ENCODE measurements around the gene PABPC3.

The PABPC3 gene

GRCh38 chr13:25141042-25141441, 45.1 kb downstream of the PABPC3 start:
- no peaks in the 10 kb centered on the region for H3K36me3 ChIP-seq (ENCODE audit: control insufficient read depth, insufficient read depth, low read length, severe bottlenecking)
- H3K4me1 ChIP-seq (ENCODE audit: control insufficient read depth, insufficient read depth, low read length) = no peaks in the 10 kb centered on the region
- H3K9me3 ChIP-seq (ENCODE audit: control insufficient read depth, low read length) = no peaks in the 10 kb centered on the region
- DNase-seq (ENCODE audit: low read depth) = no peak
- no peak overlapping the region for H3K9ac ChIP-seq (ENCODE audit: low read length)
- H3K4me3 ChIP-seq (ENCODE audit: low read length) = no peak overlapping the region
- peaks cover 4% of the 10 kb centered on the region for H3K27me3 ChIP-seq (replicated peaks; ENCODE audit: control insufficient read depth, insufficient read depth, low read length)

- no peaks in the 10 kb centered on the region for H3K4me1 ChIP-seq (ENCODE audit: control insufficient read depth, insufficient read depth, low read length)
- H3K4me3 ChIP-seq (ENCODE audit: low read length) = no peak overlapping the region
- H3K36me3 ChIP-seq (ENCODE audit: control insufficient read depth, insufficient read depth, low read length, severe bottlenecking) = no peaks in the 10 kb centered on the region
- H3K9ac ChIP-seq (ENCODE audit: low read length) = no peak overlapping the region
- peaks cover 4% of the 10 kb centered on the region for H3K9me3 ChIP-seq (ENCODE audit: control insufficient read depth, low read length)
- H3K27me3 ChIP-seq (replicated peaks; ENCODE audit: control insufficient read depth, insufficient read depth, low read length) = peaks cover 10% of the 10 kb centered on the region
- no peak for DNase-seq (ENCODE audit: low read depth)
Observed at GRCh38 chr13:25143706-25144105, 47.8 kb downstream of the PABPC3 start.

GRCh38 chr13:25147638-25148401, 51.9 kb downstream of the PABPC3 start:
- Histone ChIP-seq H3K36me3 (ENCODE audit: control insufficient read depth, insufficient read depth, low read length, severe bottlenecking) (no peaks in the 10 kb centered on the region), H3K9me3 (ENCODE audit: control insufficient read depth, low read length) (peaks cover 4% of the 10 kb centered on the region), H3K4me1 (ENCODE audit: control insufficient read depth, insufficient read depth, low read length) (no peaks in the 10 kb centered on the region), H3K9ac (ENCODE audit: low read length) (no peak overlapping the region), H3K27me3 (replicated peaks; ENCODE audit: control insufficient read depth, insufficient read depth, low read length) (peaks cover 22% of the 10 kb centered on the region), H3K4me3 (ENCODE audit: low read length) (no peak overlapping the region)
- DNase-seq (ENCODE audit: low read depth) = no peak

GRCh38 chr13:25148402-25148771, 52.5 kb downstream of the PABPC3 start:
- H3K4me3 ChIP-seq (ENCODE audit: low read length) = no peak overlapping the region
- H3K9ac ChIP-seq (ENCODE audit: low read length) = no peak overlapping the region
- peaks cover 4% of the 10 kb centered on the region for H3K9me3 ChIP-seq (ENCODE audit: control insufficient read depth, low read length)
- H3K36me3 ChIP-seq (ENCODE audit: control insufficient read depth, insufficient read depth, low read length, severe bottlenecking) = no peaks in the 10 kb centered on the region
- DNase-seq (ENCODE audit: low read depth) = no peak
- peaks cover 24% of the 10 kb centered on the region for H3K27me3 ChIP-seq (replicated peaks; ENCODE audit: control insufficient read depth, insufficient read depth, low read length)
- H3K4me1 ChIP-seq (ENCODE audit: control insufficient read depth, insufficient read depth, low read length) = no peaks in the 10 kb centered on the region
